Stimulated activated naive CD8-positive, alpha-beta T cell treated with anti-CD3 and anti-CD28 coated beads, Interleukin-15, Interleukin-2, amounts not matched to agents 100 ng/mL and 50 ng/mL, for 24 hours (primary cell): ENCODE results near the gene SMIM11.
"Not testable (repeated sequence)": the region's sequence is repeated elsewhere in the genome, so short reads cannot be mapped to it uniquely, and the experiment has no call there.

ENCODE experiments used
- H3K27ac Mint-ChIP-seq: one replicate; pipeline ENCODE4 v1.8.0; 2021; ENCODE audit warnings: mild to moderate bottlenecking, mixed read lengths
- H3K27me3 Mint-ChIP-seq: one replicate; pipeline ENCODE4 v1.8.0; 2021; ENCODE audit warnings: mixed read lengths
- H3K36me3 Mint-ChIP-seq: one replicate; pipeline ENCODE4 v1.8.0; 2021; ENCODE audit warnings: low read depth, mixed read lengths
- H3K4me1 Mint-ChIP-seq: one replicate; pipeline ENCODE4 v1.8.0; 2021; ENCODE audit warnings: low read depth, mixed read lengths
- H3K4me3 Mint-ChIP-seq: one replicate; pipeline ENCODE4 v1.8.0; 2021; ENCODE audit warnings: mild to moderate bottlenecking, mixed read lengths
- H3K9me3 Mint-ChIP-seq: one replicate; pipeline ENCODE4 v1.8.0; 2021; ENCODE audit warnings: mixed read lengths

The SMIM11 gene

GRCh38 chr21:34365809-34366208 lies 9.5 kb upstream of the SMIM11 start:
- peaks cover 12% of the 10 kb centered on the region for H3K27me3 Mint-ChIP-seq
- H3K27ac Mint-ChIP-seq = no peak overlapping the region
- H3K9me3 Mint-ChIP-seq = no peaks in the 10 kb centered on the region
- no peaks in the 10 kb centered on the region for H3K36me3 Mint-ChIP-seq
- peaks cover 8% of the 10 kb centered on the region for H3K4me1 Mint-ChIP-seq
- H3K4me3 Mint-ChIP-seq = no peak overlapping the region

GRCh38 chr21:34367320-34367935 lies 7.9 kb upstream of the SMIM11 start:
- no peaks in the 10 kb centered on the region for H3K9me3 Mint-ChIP-seq
- no peak overlapping the region for H3K27ac Mint-ChIP-seq
- H3K4me1 Mint-ChIP-seq = no peaks in the 10 kb centered on the region
- peaks cover 5% of the 10 kb centered on the region for H3K27me3 Mint-ChIP-seq
- no peaks in the 10 kb centered on the region for H3K36me3 Mint-ChIP-seq
- no peak overlapping the region for H3K4me3 Mint-ChIP-seq

- H3K4me1 Mint-ChIP-seq = no peaks in the 10 kb centered on the region
- no peak overlapping the region for H3K27ac Mint-ChIP-seq
- no peak overlapping the region for H3K4me3 Mint-ChIP-seq
- peaks cover 5% of the 10 kb centered on the region for H3K27me3 Mint-ChIP-seq
- no peaks in the 10 kb centered on the region for H3K9me3 Mint-ChIP-seq
- H3K36me3 Mint-ChIP-seq = no peaks in the 10 kb centered on the region
These were observed 5.6 kb upstream of the SMIM11 start for GRCh38 chr21:34369741-34370140.

GRCh38 chr21:34372321-34372720 lies 3.0 kb upstream of the SMIM11 start:
- Mint-ChIP-seq H3K4me3 (no peak overlapping the region), H3K27ac (no peak overlapping the region), H3K27me3 (peaks cover 5% of the 10 kb centered on the region), H3K36me3 (no peaks in the 10 kb centered on the region), H3K4me1 (no peaks in the 10 kb centered on the region), H3K9me3 (no peaks in the 10 kb centered on the region)

- H3K4me1 Mint-ChIP-seq, H3K4me3 Mint-ChIP-seq, H3K36me3 Mint-ChIP-seq, H3K27ac Mint-ChIP-seq, H3K9me3 Mint-ChIP-seq, H3K27me3 Mint-ChIP-seq: not testable (repeated sequence)
These were observed 845 bp upstream of the SMIM11 start for GRCh38 chr21:34374462-34374861.

GRCh38 chr21:34375619-34375972 lies 289 bp downstream of the SMIM11 start:
- not testable (repeated sequence) for H3K36me3 Mint-ChIP-seq

GRCh38 chr21:34383138-34383537 lies 7.8 kb downstream of the SMIM11 start:
- H3K36me3 Mint-ChIP-seq, H3K27ac Mint-ChIP-seq, H3K27me3 Mint-ChIP-seq, H3K9me3 Mint-ChIP-seq, H3K4me1 Mint-ChIP-seq, H3K4me3 Mint-ChIP-seq: not testable (repeated sequence)

More at GRCh38 chr21:34375619-34375972, 289 bp downstream of the SMIM11 start:
- H3K4me1 Mint-ChIP-seq, H3K4me3 Mint-ChIP-seq, H3K9me3 Mint-ChIP-seq, H3K27me3 Mint-ChIP-seq, H3K27ac Mint-ChIP-seq: not testable (repeated sequence)

GRCh38 chr21:34383724-34384415 lies 8.6 kb downstream of the SMIM11 start:
- not testable (repeated sequence) for H3K4me1 Mint-ChIP-seq, H3K9me3 Mint-ChIP-seq, H3K27me3 Mint-ChIP-seq, H3K36me3 Mint-ChIP-seq, H3K4me3 Mint-ChIP-seq, H3K27ac Mint-ChIP-seq

- not testable (repeated sequence) for H3K36me3 Mint-ChIP-seq, H3K4me3 Mint-ChIP-seq, H3K9me3 Mint-ChIP-seq, H3K27me3 Mint-ChIP-seq, H3K4me1 Mint-ChIP-seq, H3K27ac Mint-ChIP-seq
These were observed 25.2 kb downstream of the SMIM11 start for GRCh38 chr21:34400522-34400921.

- H3K27me3 Mint-ChIP-seq, H3K4me1 Mint-ChIP-seq, H3K27ac Mint-ChIP-seq, H3K36me3 Mint-ChIP-seq, H3K4me3 Mint-ChIP-seq, H3K9me3 Mint-ChIP-seq: not testable (repeated sequence)
These were observed 29.4 kb downstream of the SMIM11 start for GRCh38 chr21:34404742-34405141.

GRCh38 chr21:34405686-34406085 lies 30.4 kb downstream of the SMIM11 start:
- H3K4me3 Mint-ChIP-seq, H3K27me3 Mint-ChIP-seq, H3K9me3 Mint-ChIP-seq, H3K36me3 Mint-ChIP-seq, H3K27ac Mint-ChIP-seq, H3K4me1 Mint-ChIP-seq: not testable (repeated sequence)

GRCh38 chr21:34406102-34406501 lies 30.8 kb downstream of the SMIM11 start:
- not testable (repeated sequence) for H3K27me3 Mint-ChIP-seq, H3K4me3 Mint-ChIP-seq, H3K36me3 Mint-ChIP-seq, H3K27ac Mint-ChIP-seq, H3K4me1 Mint-ChIP-seq, H3K9me3 Mint-ChIP-seq

GRCh38 chr21:34406676-34407075 lies 31.4 kb downstream of the SMIM11 start:
- H3K27me3 Mint-ChIP-seq, H3K4me3 Mint-ChIP-seq, H3K27ac Mint-ChIP-seq, H3K9me3 Mint-ChIP-seq, H3K36me3 Mint-ChIP-seq, H3K4me1 Mint-ChIP-seq: not testable (repeated sequence)

- not testable (repeated sequence) for H3K27ac Mint-ChIP-seq, H3K4me1 Mint-ChIP-seq, H3K9me3 Mint-ChIP-seq, H3K4me3 Mint-ChIP-seq, H3K36me3 Mint-ChIP-seq, H3K27me3 Mint-ChIP-seq
These were observed 32.0 kb downstream of the SMIM11 start for GRCh38 chr21:34407294-34407693.

- not testable (repeated sequence) for H3K27ac Mint-ChIP-seq, H3K4me1 Mint-ChIP-seq, H3K27me3 Mint-ChIP-seq, H3K36me3 Mint-ChIP-seq, H3K9me3 Mint-ChIP-seq, H3K4me3 Mint-ChIP-seq
These were observed 42.3 kb downstream of the SMIM11 start for GRCh38 chr21:34417448-34418077.

- H3K27me3 Mint-ChIP-seq, H3K9me3 Mint-ChIP-seq, H3K27ac Mint-ChIP-seq, H3K36me3 Mint-ChIP-seq, H3K4me3 Mint-ChIP-seq, H3K4me1 Mint-ChIP-seq: not testable (repeated sequence)
These were observed 48.5 kb downstream of the SMIM11 start, which contains the start of gene SMIM34 for GRCh38 chr21:34423805-34424204. Gene SMIM34 (minus strand): TSS chr21:34423951. CDS start chr21:34423839, 112 bp downstream.
